HEK293 (cell line): Measurements from ENCODE around the gene DRC1.

Experiments
- FEZF1 ChIP-seq: fragments of 450-650 bp; formaldehyde crosslinking; IDR thresholded peaks from 2 replicates; pipeline ENCODE4 v1.5.1; 2016; ENCODE audit warnings: missing biosample characterization, missing genetic modification characterization
- GLI2 ChIP-seq: fragments of 450-650 bp; formaldehyde crosslinking; IDR thresholded peaks from 2 replicates; pipeline ENCODE4; 2017; ENCODE audit warnings: missing biosample characterization, missing genetic modification characterization, low read depth, borderline replicate concordance
- INSM2 ChIP-seq: fragments of 450-650 bp; formaldehyde crosslinking; IDR thresholded peaks from 2 replicates; pipeline ENCODE4 v1.5.1; 2016; ENCODE audit warnings: missing biosample characterization, missing genetic modification characterization
- KLF17 ChIP-seq: fragments of 450-650 bp; formaldehyde crosslinking; IDR thresholded peaks from 2 replicates; pipeline ENCODE4 v1.5.1; 2016; ENCODE audit warnings: missing biosample characterization, missing genetic modification characterization
- KLF9 ChIP-seq: fragments of 450-650 bp; formaldehyde crosslinking; IDR thresholded peaks from 2 replicates; pipeline ENCODE4 v1.5.1; 2016; ENCODE audit warnings: missing biosample characterization, missing genetic modification characterization, low read depth
- SCRT1 ChIP-seq: fragments of 450-650 bp; formaldehyde crosslinking; IDR thresholded peaks from 2 replicates; pipeline ENCODE4 v1.5.1; 2016; ENCODE audit warnings: missing biosample characterization, missing genetic modification characterization, borderline replicate concordance
- SP7 ChIP-seq: fragments of 450-650 bp; formaldehyde crosslinking; IDR thresholded peaks from 2 replicates; pipeline ENCODE4 v1.5.1; 2016; ENCODE audit warnings: missing biosample characterization, missing genetic modification characterization
- TSHZ1 ChIP-seq: fragments of 450-650 bp; formaldehyde crosslinking; IDR thresholded peaks from 2 replicates; pipeline ENCODE4 v1.5.1; 2016; ENCODE audit warnings: missing biosample characterization, missing genetic modification characterization, borderline replicate concordance
- ZBTB17 ChIP-seq: fragments of 450-650 bp; formaldehyde crosslinking; IDR thresholded peaks from 2 replicates; pipeline ENCODE4 v1.5.1; 2016; ENCODE audit warnings: missing biosample characterization, missing genetic modification characterization
- ZBTB21 ChIP-seq: fragments of 450-650 bp; formaldehyde crosslinking; IDR thresholded peaks from 2 replicates; pipeline ENCODE4 v1.5.1; 2017; ENCODE audit warnings: missing biosample characterization, missing genetic modification characterization
- ZFHX2 ChIP-seq: fragments of 450-650 bp; formaldehyde crosslinking; conservative IDR thresholded peaks from 2 replicates; pipeline ENCODE4 v1.5.1; 2016; ENCODE audit warnings: missing biosample characterization, missing genetic modification characterization
- ZFP69B ChIP-seq: fragments of 450-650 bp; formaldehyde crosslinking; IDR thresholded peaks from 2 replicates; pipeline ENCODE4 v1.5.1; 2016; ENCODE audit warnings: missing biosample characterization, missing genetic modification characterization
- ZNF24 ChIP-seq: fragments of 450-650 bp; formaldehyde crosslinking; IDR thresholded peaks from 2 replicates; pipeline ENCODE4 v1.5.1; 2016; ENCODE audit warnings: missing biosample characterization, missing genetic modification characterization
- ZNF394 ChIP-seq: fragments of 450-650 bp; formaldehyde crosslinking; IDR thresholded peaks from 2 replicates; pipeline ENCODE4 v1.5.1; 2016; ENCODE audit warnings: missing biosample characterization, missing genetic modification characterization, mild to moderate bottlenecking, moderate library complexity, borderline replicate concordance
- ZNF398 ChIP-seq: fragments of 450-650 bp; formaldehyde crosslinking; IDR thresholded peaks from 2 replicates; pipeline ENCODE4 v1.5.1; 2017; ENCODE audit warnings: missing biosample characterization, missing genetic modification characterization
- ZNF488 ChIP-seq: fragments of 450-650 bp; formaldehyde crosslinking; IDR thresholded peaks from 2 replicates; pipeline ENCODE4 v1.5.1; 2016; ENCODE audit warnings: missing biosample characterization, missing genetic modification characterization
- ZNF548 ChIP-seq: fragments of 450-650 bp; formaldehyde crosslinking; IDR thresholded peaks from 2 replicates; pipeline ENCODE4 v1.5.1; 2016; ENCODE audit warnings: missing biosample characterization, missing genetic modification characterization
- ZNF629 ChIP-seq: fragments of 450-650 bp; formaldehyde crosslinking; IDR thresholded peaks from 2 replicates; pipeline ENCODE4 v1.5.1; 2017; ENCODE audit warnings: missing biosample characterization, missing genetic modification characterization
- ZNF692 ChIP-seq: fragments of 450-650 bp; formaldehyde crosslinking; IDR thresholded peaks from 2 replicates; pipeline ENCODE4 v1.5.1; 2016; ENCODE audit warnings: missing biosample characterization, missing genetic modification characterization
- TF ChIP-seq, protein P1 (sequence below): fragments of 450-650 bp; formaldehyde crosslinking; IDR thresholded peaks from 2 replicates; pipeline ENCODE4 v1.5.1; 2016; ENCODE audit warnings: missing biosample characterization, missing genetic modification characterization
- TF ChIP-seq, protein P2 (sequence below): fragments of 450-650 bp; formaldehyde crosslinking; IDR thresholded peaks from 2 replicates; pipeline ENCODE4 v1.5.1; 2016; ENCODE audit warnings: missing biosample characterization, missing genetic modification characterization

DRC1 gene

DNA sequence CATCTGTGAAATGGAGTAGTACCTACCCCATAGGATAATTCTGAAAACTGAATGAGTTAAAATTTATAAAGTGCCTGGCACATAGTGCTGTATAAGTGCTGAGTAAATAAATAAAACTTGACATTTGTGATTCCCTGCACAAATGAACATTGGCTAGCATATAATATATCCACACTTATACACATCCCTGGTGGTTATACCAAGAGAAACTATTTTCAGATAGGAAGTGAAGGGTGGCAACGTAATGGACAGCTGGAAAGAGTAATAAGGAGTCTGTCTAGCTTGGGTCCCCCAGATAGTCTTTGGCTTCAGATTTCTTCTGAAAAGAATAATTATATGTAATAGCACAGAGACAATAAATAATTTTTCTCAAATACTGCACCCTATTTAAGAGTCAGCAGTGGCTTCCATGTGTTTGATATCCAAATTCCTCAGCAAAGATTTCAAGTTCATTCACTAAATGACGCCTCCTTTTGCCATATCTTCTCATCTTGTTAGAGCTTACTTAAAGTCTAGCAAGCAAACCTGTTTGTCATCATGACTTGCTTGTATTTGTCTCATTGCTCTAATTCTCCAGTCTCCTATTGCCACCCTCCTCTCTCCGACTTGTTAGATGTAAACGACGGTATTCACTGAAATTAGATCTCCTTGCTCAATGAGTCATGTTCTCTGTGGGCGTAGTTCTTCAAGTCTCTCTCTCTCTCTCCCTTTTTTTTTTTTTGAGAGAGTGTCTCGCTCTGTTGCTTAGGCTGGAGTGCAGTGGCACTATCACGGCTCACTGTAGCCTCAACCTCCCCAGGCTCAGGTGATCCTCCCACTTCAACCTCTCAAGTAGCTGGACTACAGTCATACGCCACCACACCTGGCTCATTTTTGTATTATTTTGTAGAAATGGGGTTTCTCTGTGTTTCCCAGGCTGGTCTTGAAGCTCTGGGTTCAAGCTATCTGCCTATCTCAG, 46.4 kb upstream of the DRC1 start (continued):
- TF ChIP-seq TSHZ1: peak; percentile 57; the same call in 1 of the 2 replicates
- TF ChIP-seq, protein P1, sequence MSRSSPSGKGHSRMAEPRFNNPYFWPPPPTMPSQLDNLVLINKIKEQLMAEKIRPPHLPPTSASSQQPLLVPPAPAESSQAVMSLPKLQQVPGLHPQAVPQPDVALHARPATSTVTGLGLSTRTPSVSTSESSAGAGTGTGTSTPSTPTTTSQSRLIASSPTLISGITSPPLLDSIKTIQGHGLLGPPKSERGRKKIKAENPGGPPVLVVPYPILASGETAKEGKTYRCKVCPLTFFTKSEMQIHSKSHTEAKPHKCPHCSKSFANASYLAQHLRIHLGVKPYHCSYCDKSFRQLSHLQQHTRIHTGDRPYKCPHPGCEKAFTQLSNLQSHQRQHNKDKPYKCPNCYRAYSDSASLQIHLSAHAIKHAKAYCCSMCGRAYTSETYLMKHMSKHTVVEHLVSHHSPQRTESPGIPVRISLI (tag by site-specific recombination): peak; percentile 98
- 0 out of 2 replicates have a peak, but pooled peaks have one; percentile 44 for TF ChIP-seq ZFP69B (tag by site-specific recombination)
- TF ChIP-seq FEZF1 (tag by site-specific recombination): peak; percentile 5; the same call in 1 of the 2 replicates
- peak; percentile 61; the same call in 1 of the 2 replicates for TF ChIP-seq ZNF692 (tag by site-specific recombination)
- TF ChIP-seq ZFHX2 (tag by site-specific recombination): peak; percentile 93
- peak; percentile 82 for TF ChIP-seq INSM2 (tag by site-specific recombination)
- TF ChIP-seq, protein P2, sequence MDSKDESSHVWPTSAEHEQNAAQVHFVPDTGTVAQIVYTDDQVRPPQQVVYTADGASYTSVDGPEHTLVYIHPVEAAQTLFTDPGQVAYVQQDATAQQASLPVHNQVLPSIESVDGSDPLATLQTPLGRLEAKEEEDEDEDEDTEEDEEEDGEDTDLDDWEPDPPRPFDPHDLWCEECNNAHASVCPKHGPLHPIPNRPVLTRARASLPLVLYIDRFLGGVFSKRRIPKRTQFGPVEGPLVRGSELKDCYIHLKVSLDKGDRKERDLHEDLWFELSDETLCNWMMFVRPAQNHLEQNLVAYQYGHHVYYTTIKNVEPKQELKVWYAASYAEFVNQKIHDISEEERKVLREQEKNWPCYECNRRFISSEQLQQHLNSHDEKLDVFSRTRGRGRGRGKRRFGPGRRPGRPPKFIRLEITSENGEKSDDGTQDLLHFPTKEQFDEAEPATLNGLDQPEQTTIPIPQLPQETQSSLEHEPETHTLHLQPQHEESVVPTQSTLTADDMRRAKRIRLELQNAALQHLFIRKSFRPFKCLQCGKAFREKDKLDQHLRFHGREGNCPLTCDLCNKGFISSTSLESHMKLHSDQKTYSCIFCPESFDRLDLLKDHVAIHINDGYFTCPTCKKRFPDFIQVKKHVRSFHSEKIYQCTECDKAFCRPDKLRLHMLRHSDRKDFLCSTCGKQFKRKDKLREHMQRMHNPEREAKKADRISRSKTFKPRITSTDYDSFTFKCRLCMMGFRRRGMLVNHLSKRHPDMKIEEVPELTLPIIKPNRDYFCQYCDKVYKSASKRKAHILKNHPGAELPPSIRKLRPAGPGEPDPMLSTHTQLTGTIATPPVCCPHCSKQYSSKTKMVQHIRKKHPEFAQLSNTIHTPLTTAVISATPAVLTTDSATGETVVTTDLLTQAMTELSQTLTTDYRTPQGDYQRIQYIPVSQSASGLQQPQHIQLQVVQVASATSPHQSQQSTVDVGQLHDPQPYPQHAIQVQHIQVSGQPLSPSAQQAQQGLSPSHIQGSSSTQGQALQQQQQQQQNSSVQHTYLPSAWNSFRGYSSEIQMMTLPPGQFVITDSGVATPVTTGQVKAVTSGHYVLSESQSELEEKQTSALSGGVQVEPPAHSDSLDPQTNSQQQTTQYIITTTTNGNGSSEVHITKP (tag by site-specific recombination): peak; percentile 71
- peak; percentile 73; the same call in 1 of the 2 replicates for TF ChIP-seq ZNF24 (tag by site-specific recombination)
- TF ChIP-seq SCRT1 (tag by site-specific recombination): peak; percentile 94
- TF ChIP-seq ZNF488 (tag by site-specific recombination): no peak
- peak; percentile 39 for TF ChIP-seq ZNF398 (tag by site-specific recombination)
- peak; percentile 74; the same call in 1 of the 2 replicates for TF ChIP-seq KLF9 (tag by site-specific recombination)
- peak; percentile 81 for TF ChIP-seq ZNF629 (tag by site-specific recombination)
- no peak; the same call in 1 of the 2 replicates for TF ChIP-seq ZNF394 (tag by site-specific recombination)
- TF ChIP-seq SP7 (tag by site-specific recombination): peak; percentile 92
- no peak for TF ChIP-seq GLI2 (tag by site-specific recombination)
- no peak; the same call in 1 of the 2 replicates for TF ChIP-seq ZNF548 (tag by site-specific recombination)
- peak; percentile 97 for TF ChIP-seq ZBTB17 (tag by site-specific recombination)
- peak; percentile 79 for TF ChIP-seq ZBTB21
- peak; percentile 78 for TF ChIP-seq KLF17 (tag by site-specific recombination)
